ENCODE data around the gene TAF5L.

The TAF5L gene

GRCh38 chr1:229621663-229622062, 4.3 kb downstream of the TAF5L start:
- no peak for DNase-seq (ENCODE audit: low spot score)

GRCh38 chr1:229620876-229621275, 5.0 kb downstream of the TAF5L start:
- DNase-seq (ENCODE audit: low spot score), result no peak
- no peak for TF ChIP-seq CTCF (IDR thresholded peaks at IDR 0.05; ENCODE audit: extremely low read depth, missing control alignments)

More at GRCh38 chr1:229621663-229622062, 4.3 kb downstream of the TAF5L start:
- no peak for TF ChIP-seq CTCF (IDR thresholded peaks at IDR 0.05; ENCODE audit: extremely low read depth, missing control alignments)

- TF ChIP-seq CTCF (IDR thresholded peaks at IDR 0.05; ENCODE audit: extremely low read depth, missing control alignments), result no peak
- no peak for DNase-seq (ENCODE audit: low spot score)
Observed at GRCh38 chr1:229619614-229620013, 6.3 kb downstream of the TAF5L start.

GRCh38 chr1:229619002-229619401, 6.9 kb downstream of the TAF5L start:
- DNase-seq (ENCODE audit: low spot score), result no peak
- no peak for TF ChIP-seq CTCF (IDR thresholded peaks at IDR 0.05; ENCODE audit: extremely low read depth, missing control alignments)

- no peak for DNase-seq (ENCODE audit: low spot score)
- TF ChIP-seq CTCF (IDR thresholded peaks at IDR 0.05; ENCODE audit: extremely low read depth, missing control alignments), result no peak
Observed at GRCh38 chr1:229617351-229618100, 8.4 kb downstream of the TAF5L start.

GRCh38 chr1:229614701-229615100, 11.2 kb downstream of the TAF5L start:
- no peak for TF ChIP-seq CTCF (IDR thresholded peaks at IDR 0.05; ENCODE audit: extremely low read depth, missing control alignments)
- DNase-seq (ENCODE audit: low spot score), result no peak

- TF ChIP-seq CTCF (IDR thresholded peaks at IDR 0.05; ENCODE audit: extremely low read depth, missing control alignments), result no peak
- no peak for DNase-seq (ENCODE audit: low spot score)
Observed at GRCh38 chr1:229613938-229614337, 12.0 kb downstream of the TAF5L start.
